Esophagus squamous epithelium (tissue), 5 donors: ENCODE results near the gene C11orf58. TPM values are rescaled to one million over a fixed set of nuclear protein-coding genes. Genes with fewer than 3 reads are reported as not detected.

Source experiments
- DNase-seq: peaks from one replicate; lab custom pipeline; 2025; lab: John Stamatoyannopoulos, UW
- H3K27ac ChIP-seq, 4 donors: fragments of 200-600 bp; sonication (generic); one replicate each; pipeline ENCODE4 v1.5.1; 2016 to 2019; ENCODE audit warnings: mild to moderate bottlenecking in 1 of 4
- H3K27me3 ChIP-seq, 4 donors: fragments of 200-600 bp; sonication (generic); 1 replicate in 3 of 4; 2 replicates in 1 of 4; pipeline versions ENCODE4 v1.5.1 to v1.6.0; 2017 to 2021; ENCODE audit warnings: antibody characterized with exemption in 1 of 4
- H3K36me3 ChIP-seq, 3 donors: fragments of 200-600 bp; sonication (generic); one replicate each; pipeline ENCODE4 v1.5.1; 2016 to 2019
- H3K4me1 ChIP-seq, 3 donors: fragments of 200-600 bp; sonication (generic); one replicate each; pipeline ENCODE4 v1.5.1; 2017 to 2019
- H3K4me3 ChIP-seq, 4 donors: fragments of 200-600 bp; sonication (generic); 1 replicate in 3 of 4; 2 replicates in 1 of 4; pipeline ENCODE4 v1.5.1; 2016 to 2019; ENCODE audit warnings: mild to moderate bottlenecking in 2 of 4, moderate library complexity in 1 of 4
- H3K9me3 ChIP-seq, 3 donors: fragments of 200-600 bp; sonication (generic); one replicate each; pipeline ENCODE4 v1.5.1; 2016 to 2019
- POLR2A ChIP-seq, 4 donors: fragments of 450-650 bp; IDR thresholded peaks; one replicate each; pipeline ENCODE4 v1.6.1; 2017; ENCODE audit warnings: antibody characterized with exemption in 4 of 4, mild to moderate bottlenecking in 4 of 4, moderate library complexity in 3 of 4
- WGBS, 2 donors: methylation state at CpG; one replicate each; pipeline ENCODE4 v1.1.5; 2018; 5-methylcytosine and 5-hydroxymethylcytosine counted together
- intact Hi-C: fragments of 100-400 bp; cut with DNase I; formaldehyde crosslinking; loops from one replicate; pipeline ENCODE4 v1.15.0; 2022
- total RNA-seq, 4 donors: library from RNA; depleted of rRNA; stranded (reverse); fragments of >200 nt; gene quantifications; one replicate each; pipeline ENCODE4 v1.1.0, GENCODE V29; 2016
- TF ChIP-seq, protein P1 (sequence below), 6 experiments: fragments of 450-650 bp in 4 of 6; fragments of 200-600 bp in 2 of 6; sonication (generic) in 2 of 6; IDR thresholded peaks; one replicate each; pipeline ENCODE4 v1.5.1; 2016 to 2019; ENCODE audit warnings: antibody characterized with exemption in 6 of 6, mild to moderate bottlenecking in 4 of 6, moderate library complexity in 4 of 6
- donor health status: DM: yes; HTN: yes; CAD: no.

Gene C11orf58
- total RNA-seq, 4 donors from 2014 or later, result 63.6 to 143 (median 102) TPM

GRCh38 chr11:16780698-16781550 is 42.5 kb downstream of the C11orf58 start:
- Histone ChIP-seq H3K27ac (no peak overlapping the region), H3K4me1 (peaks cover 0 to 80% (median 5%) of the 10 kb centered on the region in 3 donors), H3K4me3 (no peak overlapping the region), H3K27me3 (peaks cover 0 to 2% (median 0%) of the 10 kb centered on the region in 4 donors), H3K9me3 (no peaks in the 10 kb centered on the region), H3K36me3 (peaks cover 0 to 61% (median 0%) of the 10 kb centered on the region in 3 donors)
- intact Hi-C loops, result no loop called here
- WGBS, 2 donors, result 85 to 90% methylated on average over 13 to 14 of the region's 19 CpGs
- TF ChIP-seq, protein P1, sequence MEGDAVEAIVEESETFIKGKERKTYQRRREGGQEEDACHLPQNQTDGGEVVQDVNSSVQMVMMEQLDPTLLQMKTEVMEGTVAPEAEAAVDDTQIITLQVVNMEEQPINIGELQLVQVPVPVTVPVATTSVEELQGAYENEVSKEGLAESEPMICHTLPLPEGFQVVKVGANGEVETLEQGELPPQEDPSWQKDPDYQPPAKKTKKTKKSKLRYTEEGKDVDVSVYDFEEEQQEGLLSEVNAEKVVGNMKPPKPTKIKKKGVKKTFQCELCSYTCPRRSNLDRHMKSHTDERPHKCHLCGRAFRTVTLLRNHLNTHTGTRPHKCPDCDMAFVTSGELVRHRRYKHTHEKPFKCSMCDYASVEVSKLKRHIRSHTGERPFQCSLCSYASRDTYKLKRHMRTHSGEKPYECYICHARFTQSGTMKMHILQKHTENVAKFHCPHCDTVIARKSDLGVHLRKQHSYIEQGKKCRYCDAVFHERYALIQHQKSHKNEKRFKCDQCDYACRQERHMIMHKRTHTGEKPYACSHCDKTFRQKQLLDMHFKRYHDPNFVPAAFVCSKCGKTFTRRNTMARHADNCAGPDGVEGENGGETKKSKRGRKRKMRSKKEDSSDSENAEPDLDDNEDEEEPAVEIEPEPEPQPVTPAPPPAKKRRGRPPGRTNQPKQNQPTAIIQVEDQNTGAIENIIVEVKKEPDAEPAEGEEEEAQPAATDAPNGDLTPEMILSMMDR (IDR thresholded peaks at IDR 0.05), result no peak
- TF ChIP-seq POLR2A (IDR thresholded peaks at IDR 0.05), result no peak
- DNase-seq, result no peak

GRCh38 chr11:16781936-16782919 is 43.8 kb downstream of the C11orf58 start:
- H3K36me3 ChIP-seq, result peaks cover 0 to 65% (median 0%) of the 10 kb centered on the region in 3 donors
- TF ChIP-seq, protein P1 (IDR thresholded peaks at IDR 0.05), result no peak
- TF ChIP-seq POLR2A (IDR thresholded peaks at IDR 0.05), result no peak
- no peaks in the 10 kb centered on the region for H3K9me3 ChIP-seq
- no peak overlapping the region for H3K27ac ChIP-seq
- H3K4me3 ChIP-seq, result no peak overlapping the region
- no peak for DNase-seq
- intact Hi-C loops, result no loop called here
- H3K27me3 ChIP-seq, result no peaks in the 10 kb centered on the region
- peaks cover 0 to 78% (median 3%) of the 10 kb centered on the region in 3 donors for H3K4me1 ChIP-seq
- 68 to 76% methylated on average over 5 to 10 of the region's 11 CpGs for WGBS, 2 donors

DNA sequence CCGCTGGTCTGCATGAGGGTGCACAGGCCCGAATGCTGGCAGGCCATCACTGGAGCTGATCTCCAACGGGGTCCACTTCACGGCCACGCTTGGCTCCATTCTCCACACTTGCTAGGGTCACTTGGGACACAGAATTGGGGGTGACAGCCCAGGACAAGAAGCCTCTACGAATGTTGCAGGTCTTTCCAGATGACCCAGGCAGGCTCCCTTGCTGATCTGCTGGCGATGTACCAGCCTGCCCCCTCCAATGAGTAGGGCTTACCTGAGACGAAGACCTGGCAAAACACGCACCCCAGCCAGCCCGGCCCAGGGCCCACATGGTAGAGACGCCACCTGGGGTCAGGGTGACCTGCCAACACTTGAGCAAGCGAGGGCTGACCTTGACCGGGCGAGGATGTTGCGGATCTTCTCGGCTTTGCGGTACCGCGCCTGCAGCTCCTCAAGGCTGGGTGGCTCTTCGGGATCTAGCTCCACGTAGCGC is 44.9 kb downstream of the C11orf58 start:
- intact Hi-C loops, result no loop called here
- Histone ChIP-seq H3K27ac (no peak overlapping the region), H3K9me3 (no peaks in the 10 kb centered on the region), H3K4me1 (peaks cover 0 to 78% (median 14%) of the 10 kb centered on the region in 3 donors), H3K36me3 (peaks cover 0 to 54% (median 0%) of the 10 kb centered on the region in 3 donors), H3K4me3 (no peak overlapping the region), H3K27me3 (no peaks in the 10 kb centered on the region)
- no peak for TF ChIP-seq POLR2A (IDR thresholded peaks at IDR 0.05)
- TF ChIP-seq, protein P1 (IDR thresholded peaks at IDR 0.05), result no peak
- 97% methylated on average over 16 of the region's 22 CpGs; no CpG with 5 or more reads in 1 of the 2 donors for WGBS, 2 donors
- DNase-seq, result no peak

GRCh38 chr11:16784097-16784496 is 45.6 kb downstream of the C11orf58 start:
- no peak overlapping the region for H3K4me3 ChIP-seq
- intact Hi-C loops, result no loop called here
- peaks cover 0 to 51% (median 0%) of the 10 kb centered on the region in 3 donors for H3K36me3 ChIP-seq
- no peaks in the 10 kb centered on the region for H3K27me3 ChIP-seq
- peaks cover 0 to 78% (median 22%) of the 10 kb centered on the region in 3 donors for H3K4me1 ChIP-seq
- H3K9me3 ChIP-seq, result no peaks in the 10 kb centered on the region
- WGBS, 2 donors, result 55 to 76% methylated on average over 2 of the region's 2 CpGs
- TF ChIP-seq POLR2A (IDR thresholded peaks at IDR 0.05), result no peak
- no peak overlapping the region for H3K27ac ChIP-seq
- no peak for DNase-seq

DNA sequence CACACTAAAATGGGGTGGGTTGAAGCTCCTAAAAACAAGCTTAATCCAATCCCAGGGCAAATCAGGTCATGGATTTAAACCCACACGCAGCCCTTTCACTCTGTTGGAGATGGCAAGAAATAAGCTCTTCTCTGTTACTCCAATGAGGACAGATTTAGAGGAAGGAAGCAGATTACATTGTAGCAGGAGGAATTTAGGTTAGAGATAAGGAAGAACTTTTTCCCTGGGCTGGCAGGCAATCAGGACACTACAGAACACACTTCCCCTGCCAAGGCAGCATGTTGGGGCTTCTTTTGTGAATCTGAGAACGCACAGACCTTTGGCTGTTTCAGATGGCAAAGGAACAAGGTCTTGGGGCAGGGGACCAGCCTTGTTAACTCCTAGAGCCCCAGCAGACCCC is 46.2 kb downstream of the C11orf58 start:
- Histone ChIP-seq H3K27ac (no peak overlapping the region), H3K9me3 (no peaks in the 10 kb centered on the region), H3K4me3 (no peak overlapping the region), H3K4me1 (peaks cover 0 to 78% (median 25%) of the 10 kb centered on the region in 3 donors), H3K36me3 (peaks cover 0 to 56% (median 3%) of the 10 kb centered on the region in 3 donors), H3K27me3 (no peaks in the 10 kb centered on the region)
- TF ChIP-seq, protein P1 (IDR thresholded peaks at IDR 0.05), result no peak
- TF ChIP-seq POLR2A (IDR thresholded peaks at IDR 0.05), result no peak
- intact Hi-C loops, result loop anchor here (5.0 kb wide), 1 partner anchor 98 kb away; no protein-coding TSS in a partner anchor
- 41 to 62% methylated on average over 2 of the region's 2 CpGs for WGBS, 2 donors
- no peak for DNase-seq
